Glomerular endothelial cell (primary cell): ENCODE measurements around the gene SYT4. TPM values are rescaled to one million over a fixed set of nuclear protein-coding genes. Genes with fewer than 3 reads are reported as not detected.
"Not testable (repeated sequence)": the region's sequence is repeated elsewhere in the genome, so short reads cannot be mapped to it uniquely, and the experiment has no call there.

Source experiments
- DNase-seq: peaks from one replicate; pipeline ENCODE4 v3.0.0-alpha.2; 2011; ENCODE audit warnings: low read depth, low spot score; ENCODE audit errors: extremely low read depth
- total RNA-seq: library from RNA; depleted of rRNA; stranded (reverse); fragments of >200 nt; gene quantifications from 2 replicates; pipeline ENCODE4 v1.2.3, GENCODE V29; 2015

The SYT4 gene
- not detected in 2 replicates for total RNA-seq

GRCh38 chr18:43277164-43277600 is at the start of gene SYT4:
TSS of gene SYT4 (minus strand) at chr18:43277490. CDS start at chr18:43277281, 209 bp downstream.
- DNase-seq, result no peak

- no peak for DNase-seq
Measured at GRCh38 chr18:43322132-43322531, 44.8 kb upstream of the SYT4 start.

- no peak for DNase-seq
Measured at GRCh38 chr18:43314941-43315340, 37.7 kb upstream of the SYT4 start.

DNA sequence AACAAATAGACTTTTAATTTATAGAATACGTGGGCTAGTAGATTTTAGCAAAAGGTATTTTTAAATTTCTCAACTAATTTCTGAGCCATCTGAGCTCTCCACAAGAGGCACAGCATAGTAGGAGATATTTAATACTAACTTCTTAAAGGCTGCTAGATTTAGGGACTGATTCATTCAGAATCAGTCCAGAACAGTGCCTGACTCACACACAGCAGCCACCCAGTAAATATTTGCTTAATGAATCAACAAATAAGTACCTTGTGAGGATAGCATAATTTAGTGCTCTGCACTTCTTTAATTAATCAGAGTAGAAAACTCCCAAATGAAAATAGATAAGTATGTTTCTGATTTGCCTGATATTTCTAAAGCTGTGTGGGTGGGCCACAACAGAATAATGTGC is 35.6 kb upstream of the SYT4 start:
- DNase-seq, result no peak

- DNase-seq, result no peak
Measured at GRCh38 chr18:43310239-43310638, 32.9 kb upstream of the SYT4 start.

GRCh38 chr18:43303376-43303775 is 26.1 kb upstream of the SYT4 start:
- no peak for DNase-seq

DNA sequence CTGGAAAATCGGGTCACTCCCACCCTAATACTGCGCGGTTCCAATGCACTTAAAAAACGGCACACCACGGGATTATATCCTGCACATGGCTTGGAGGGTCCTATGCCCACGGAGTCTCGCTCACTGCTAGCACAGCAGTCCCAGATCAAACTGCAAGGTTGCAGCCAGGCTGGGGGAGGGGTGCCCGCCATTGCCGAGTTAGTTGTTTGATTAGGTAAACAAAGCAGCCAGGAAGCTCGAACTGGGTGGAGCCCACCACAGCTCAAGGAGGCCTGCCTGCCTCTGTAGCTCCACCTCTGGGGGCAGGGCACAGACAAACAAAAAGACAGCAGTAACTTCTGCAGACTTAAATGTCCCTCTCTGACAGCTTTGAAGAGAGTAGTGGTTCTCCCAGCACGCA is 8.9 kb upstream of the SYT4 start:
- not testable (repeated sequence) for DNase-seq

DNA sequence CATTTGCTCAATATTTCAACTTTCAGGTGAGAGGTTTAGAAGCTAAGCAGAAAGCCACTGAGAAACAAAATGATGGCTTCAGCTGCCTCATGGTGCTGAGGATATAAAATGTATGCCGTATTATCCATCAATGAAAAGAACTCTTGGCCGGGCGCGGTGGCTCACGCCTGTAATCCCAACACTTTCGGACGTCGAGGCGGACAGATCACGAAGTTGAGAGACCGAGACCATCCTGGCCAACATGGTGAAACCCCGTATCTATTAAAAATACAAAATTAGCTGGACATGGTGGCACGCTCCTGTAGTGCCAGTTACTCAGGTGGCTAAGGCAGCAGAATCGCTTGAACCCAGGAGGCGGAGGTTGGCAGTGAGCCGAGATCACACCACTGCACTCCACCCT is 6.0 kb upstream of the SYT4 start:
- no peak for DNase-seq

DNA sequence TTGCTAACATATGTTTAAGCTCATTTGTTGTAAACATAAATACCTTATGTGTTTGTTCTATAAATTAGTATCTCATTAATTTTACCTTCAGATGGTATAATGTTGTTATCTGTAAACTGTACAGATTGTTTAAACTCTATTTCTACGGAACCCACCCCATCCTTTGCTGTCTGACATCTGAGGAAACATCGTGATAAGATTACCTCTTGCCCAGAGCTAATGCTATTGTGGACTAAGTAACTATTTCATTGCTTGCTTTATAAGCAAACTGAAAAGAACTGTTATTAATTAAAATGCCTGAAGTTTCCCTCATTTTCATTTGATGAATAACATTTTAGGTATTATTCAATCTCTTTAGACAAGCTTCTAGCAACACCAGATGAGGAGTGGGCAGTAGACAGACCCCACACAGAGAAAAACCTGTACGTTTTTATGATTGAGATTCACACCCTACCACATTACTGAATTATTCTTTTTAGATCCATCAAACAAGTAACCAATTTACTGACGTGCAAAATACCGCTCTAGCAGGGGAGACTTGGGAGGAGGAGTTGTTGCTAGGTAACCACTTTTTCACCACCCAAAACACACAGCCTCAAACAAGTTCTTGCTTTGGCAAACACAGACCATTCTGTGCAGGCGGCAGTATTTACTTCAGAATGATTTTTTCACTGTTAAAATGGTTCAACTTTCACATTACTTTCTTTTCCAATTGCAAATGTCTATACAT is 1.9 kb upstream of the SYT4 start:
- DNase-seq, result no peak

DNA sequence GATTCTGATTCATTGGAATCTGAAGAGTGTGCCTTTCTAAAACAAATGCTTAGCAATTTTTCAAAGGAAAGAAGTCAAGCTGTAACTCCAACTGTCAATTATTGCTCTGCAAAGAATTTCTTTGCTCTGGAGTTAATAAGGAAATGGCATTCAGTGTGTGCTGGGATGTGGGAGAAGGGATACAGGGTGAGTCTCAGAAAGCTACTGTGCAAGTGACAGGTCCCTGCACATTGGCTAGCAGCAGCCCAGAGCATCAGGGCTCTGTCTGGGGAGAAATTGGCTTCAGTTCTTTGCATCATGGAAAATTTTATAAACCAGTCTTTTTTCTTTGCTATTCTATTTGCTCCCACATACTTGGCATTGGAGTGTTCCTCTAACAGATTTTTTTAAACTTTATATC is 1.1 kb upstream of the SYT4 start:
- no peak for DNase-seq

DNA sequence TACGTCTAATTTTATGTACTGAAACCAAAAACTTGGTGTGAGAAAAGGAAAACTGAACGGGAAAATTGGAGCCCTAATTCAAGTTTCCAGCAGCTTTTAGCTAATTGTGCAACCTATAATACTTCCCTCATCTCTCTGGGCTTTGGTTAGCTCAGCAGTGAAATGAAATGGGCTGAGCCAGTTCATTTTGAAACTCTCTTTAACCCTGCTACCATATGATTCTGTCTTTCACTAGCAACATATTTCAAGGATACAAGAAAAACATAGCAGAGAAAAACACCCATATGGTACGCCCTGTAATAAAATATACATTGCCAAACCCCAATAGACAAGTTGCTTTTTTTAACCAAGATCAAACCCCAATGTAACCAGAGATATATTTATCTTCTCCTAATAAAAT is 799 bp downstream of the SYT4 start:
- no peak for DNase-seq

DNA sequence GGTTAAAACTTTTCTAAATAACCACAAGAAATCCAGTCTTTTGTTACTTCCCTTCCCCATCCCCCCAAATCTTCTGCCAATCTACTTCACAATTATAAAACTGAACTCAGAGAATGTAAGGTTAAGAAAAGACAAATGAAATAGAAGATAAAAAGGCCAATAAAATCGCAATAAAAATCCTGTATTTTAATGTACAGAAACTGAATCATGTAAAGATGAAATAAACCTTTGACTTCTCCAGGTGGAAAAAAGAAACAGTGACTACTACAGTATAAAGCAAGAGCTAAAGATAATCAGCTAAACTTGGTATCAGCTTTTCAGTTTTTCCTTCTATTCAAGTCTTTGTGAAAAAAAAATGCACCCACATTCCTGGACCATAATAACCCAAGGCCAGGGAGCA is 1.7 kb downstream of the SYT4 start:
- DNase-seq, result no peak

- no peak for DNase-seq
Measured at GRCh38 chr18:43274526-43274925, 2.8 kb downstream of the SYT4 start.

DNA sequence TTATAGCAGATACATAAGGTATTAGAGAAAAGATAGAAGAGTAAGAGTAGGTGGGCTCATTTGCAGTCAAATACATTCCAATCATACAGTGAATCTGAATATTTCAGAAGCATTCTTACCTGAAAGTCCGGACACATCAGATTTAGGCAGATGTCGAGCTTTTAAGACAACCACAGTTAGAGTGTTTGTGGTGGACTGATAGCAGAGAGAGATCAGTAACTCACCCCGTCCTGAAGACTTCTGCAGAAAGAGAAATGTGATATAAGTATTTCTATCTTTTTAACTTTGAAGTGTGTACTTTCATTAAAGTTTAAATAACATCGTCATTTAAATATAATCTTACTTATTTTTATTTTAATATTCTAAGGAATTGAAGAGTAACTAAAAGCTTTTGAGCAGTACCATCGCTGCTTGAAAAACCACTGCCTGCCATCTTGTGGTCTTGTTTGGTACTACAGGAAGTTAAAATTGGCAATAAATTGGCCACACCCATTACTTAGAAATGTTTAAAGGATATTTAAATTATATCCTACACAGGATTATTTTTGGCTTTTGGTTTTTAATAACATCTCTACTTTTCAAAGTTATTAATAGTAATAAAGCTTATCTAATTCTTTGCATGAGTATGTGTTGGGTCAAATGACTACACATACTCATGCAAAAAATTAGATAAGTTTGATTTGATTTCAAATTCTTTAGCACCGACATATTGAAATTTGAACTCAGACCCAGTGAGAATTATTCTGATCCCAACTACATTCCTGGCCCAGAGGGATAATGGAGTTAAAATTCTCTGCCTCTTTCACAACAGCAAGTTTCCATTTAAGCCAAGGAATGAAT is 5.5 kb downstream of the SYT4 start:
- peak; percentile 31 for DNase-seq

DNA sequence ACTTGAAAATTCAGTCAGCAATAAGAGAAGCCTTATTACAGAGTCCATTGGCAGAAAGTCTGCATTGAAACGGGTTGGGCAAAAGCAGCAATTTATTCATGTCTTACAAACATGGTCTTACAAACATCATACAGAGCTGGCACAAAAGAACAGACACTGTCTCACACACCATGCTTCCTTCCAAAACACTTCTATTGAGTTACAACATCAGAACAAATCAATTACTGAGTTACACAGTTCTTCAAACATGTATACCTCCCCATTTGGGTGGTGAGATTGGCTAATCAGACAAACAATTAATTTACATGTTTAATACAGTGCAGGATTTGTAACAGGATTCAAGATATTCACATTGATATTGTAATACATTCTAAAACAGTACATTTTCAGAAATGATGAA is 9.5 kb downstream of the SYT4 start:
- DNase-seq, result no peak

DNA sequence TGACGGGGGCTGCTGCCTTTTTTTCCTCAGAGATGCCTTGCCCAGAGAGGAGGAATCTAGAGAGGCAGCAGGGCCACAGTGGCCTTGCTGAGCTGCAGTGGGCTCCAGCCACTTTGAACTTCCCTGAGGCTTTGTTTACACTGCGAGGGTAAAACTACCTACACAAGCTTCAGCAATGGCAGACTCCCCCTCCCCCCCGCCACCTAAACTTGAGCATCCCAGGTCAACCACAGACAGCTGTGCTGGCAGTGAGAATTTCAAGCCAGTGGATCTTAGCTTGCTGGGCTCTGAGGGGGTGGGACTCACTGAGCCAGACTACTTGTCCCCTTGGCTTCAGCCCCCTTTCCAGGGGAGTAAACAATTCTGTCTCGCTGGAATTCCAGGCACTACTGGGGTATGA is 11.8 kb downstream of the SYT4 start:
- DNase-seq, result no peak

DNA sequence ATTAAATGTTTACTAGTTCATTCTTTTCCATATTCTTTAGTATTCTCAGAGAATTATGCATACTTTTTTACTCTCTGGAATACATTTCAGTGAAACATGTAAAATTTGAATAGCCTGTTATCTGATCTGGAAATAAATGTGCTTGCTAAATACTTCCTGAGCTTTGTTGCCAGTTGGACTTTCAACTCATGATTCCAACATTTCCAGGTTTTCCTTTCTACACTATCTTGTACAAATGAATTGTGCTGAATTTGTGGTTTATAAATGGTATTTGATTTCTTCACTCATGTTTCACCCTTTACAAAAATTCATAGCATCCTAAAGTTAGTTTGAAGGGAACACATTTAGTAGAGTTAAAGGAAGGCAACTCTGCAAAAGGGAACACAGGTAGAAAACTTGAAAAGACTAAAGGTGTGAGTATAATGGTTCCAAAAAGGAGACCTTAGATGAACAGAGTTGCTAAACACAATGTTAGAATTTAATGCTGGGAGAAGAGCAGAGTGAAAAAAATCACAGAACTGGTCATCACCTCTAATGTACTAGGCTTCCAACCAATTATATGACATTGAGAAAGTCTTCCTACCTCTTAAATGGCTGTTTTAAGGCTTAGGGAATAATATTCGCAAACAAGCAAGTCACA is 28.6 kb downstream of the SYT4 start:
- DNase-seq, result no peak

GRCh38 chr18:43247944-43248343 is 29.3 kb downstream of the SYT4 start:
- DNase-seq, result no peak

GRCh38 chr18:43238429-43238828 is 38.9 kb downstream of the SYT4 start:
- no peak for DNase-seq

- DNase-seq, result no peak
Measured at GRCh38 chr18:43236921-43237320, 40.4 kb downstream of the SYT4 start.

DNA sequence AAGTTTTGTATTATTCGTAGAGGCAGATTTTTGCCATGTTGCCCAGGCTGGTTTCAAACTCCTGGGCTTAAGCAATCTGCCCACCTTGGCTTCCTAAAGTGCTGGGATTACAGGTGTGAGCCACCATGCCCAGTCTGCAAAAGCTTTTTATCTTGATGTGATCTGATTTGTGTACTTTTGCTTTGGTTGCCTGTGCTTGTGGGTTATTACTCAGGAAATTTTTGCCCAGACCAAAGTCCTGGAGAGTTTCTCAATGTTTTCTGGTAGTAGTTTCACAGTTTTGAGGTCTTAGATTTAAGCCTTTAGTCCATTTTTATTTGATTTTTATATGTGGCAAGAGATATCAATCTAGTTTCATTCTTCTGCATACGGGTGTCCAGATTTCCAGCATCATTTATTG is 42.4 kb downstream of the SYT4 start:
- no peak for DNase-seq

DNA sequence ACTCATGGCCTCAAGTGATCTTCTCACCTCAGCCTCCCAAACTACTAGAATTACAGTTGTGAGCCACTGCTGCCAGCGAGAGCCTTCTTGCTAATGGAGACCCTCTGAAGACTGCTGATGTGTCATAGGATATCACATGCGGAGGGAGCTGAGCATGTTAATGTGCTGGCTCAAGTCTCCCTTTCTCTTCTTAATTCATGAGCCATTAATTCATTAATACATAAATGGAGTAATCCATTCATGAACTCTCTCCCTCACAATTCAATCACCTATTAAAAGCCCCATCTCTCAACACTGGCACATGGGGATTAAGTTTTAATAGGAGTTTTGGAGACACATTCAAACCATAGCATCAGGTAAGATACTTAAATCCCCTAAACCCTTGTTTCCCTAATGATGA is 54.8 kb downstream of the SYT4 start:
- DNase-seq, result no peak
